Fibroblast of pulmonary artery (primary cell): ENCODE data around the gene ATG4D.
A peak's percentile ranks its signal among the peaks of the same experiment; 100 is the strongest.
"Not testable (repeated sequence)": the region's sequence is repeated elsewhere in the genome, so short reads cannot be mapped to it uniquely, and the experiment has no call there.

Experiments
- DNase-seq: peaks from one replicate; pipeline ENCODE4 v3.0.0-alpha.2; 2010; ENCODE audit warnings: low read depth
- H3K4me3 ChIP-seq: replicated peaks from 2 replicates; pipeline ENCODE4 v1.5.1; 2011; ENCODE audit warnings: low read depth, mild to moderate bottlenecking, control low read depth, low read length, moderate library complexity
- TF ChIP-seq, protein P1 (sequence below): IDR thresholded peaks from 2 replicates; pipeline ENCODE4 v1.5.1; 2011; ENCODE audit warnings: mild to moderate bottlenecking, control low read depth, low read length, inconsistent platforms; ENCODE audit errors: missing control alignments

The ATG4D gene

DNA sequence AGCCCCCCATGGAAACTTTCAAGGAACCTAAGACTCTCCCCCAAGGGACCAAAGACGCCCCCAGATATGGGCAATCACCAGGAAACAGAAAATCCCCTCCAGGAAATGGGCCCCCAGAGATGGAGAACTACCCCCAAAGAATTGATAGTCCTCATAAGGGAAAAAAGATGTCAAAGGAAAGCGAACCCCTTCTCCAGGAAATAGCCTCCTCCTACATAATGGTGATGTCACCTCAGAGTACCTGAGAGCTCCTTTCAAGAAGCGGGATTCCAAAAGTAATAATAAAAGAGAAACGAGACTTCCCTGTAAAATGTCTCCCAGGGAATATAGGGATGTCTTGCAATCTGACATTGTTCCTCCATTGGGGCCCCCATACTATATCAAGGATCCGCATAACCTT lies 24.0 kb downstream of the ATG4D start:
- no peak for DNase-seq
- TF ChIP-seq, protein P1, sequence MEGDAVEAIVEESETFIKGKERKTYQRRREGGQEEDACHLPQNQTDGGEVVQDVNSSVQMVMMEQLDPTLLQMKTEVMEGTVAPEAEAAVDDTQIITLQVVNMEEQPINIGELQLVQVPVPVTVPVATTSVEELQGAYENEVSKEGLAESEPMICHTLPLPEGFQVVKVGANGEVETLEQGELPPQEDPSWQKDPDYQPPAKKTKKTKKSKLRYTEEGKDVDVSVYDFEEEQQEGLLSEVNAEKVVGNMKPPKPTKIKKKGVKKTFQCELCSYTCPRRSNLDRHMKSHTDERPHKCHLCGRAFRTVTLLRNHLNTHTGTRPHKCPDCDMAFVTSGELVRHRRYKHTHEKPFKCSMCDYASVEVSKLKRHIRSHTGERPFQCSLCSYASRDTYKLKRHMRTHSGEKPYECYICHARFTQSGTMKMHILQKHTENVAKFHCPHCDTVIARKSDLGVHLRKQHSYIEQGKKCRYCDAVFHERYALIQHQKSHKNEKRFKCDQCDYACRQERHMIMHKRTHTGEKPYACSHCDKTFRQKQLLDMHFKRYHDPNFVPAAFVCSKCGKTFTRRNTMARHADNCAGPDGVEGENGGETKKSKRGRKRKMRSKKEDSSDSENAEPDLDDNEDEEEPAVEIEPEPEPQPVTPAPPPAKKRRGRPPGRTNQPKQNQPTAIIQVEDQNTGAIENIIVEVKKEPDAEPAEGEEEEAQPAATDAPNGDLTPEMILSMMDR: no peak
- H3K4me3 ChIP-seq: peak overlapping the region; percentile 76

DNA sequence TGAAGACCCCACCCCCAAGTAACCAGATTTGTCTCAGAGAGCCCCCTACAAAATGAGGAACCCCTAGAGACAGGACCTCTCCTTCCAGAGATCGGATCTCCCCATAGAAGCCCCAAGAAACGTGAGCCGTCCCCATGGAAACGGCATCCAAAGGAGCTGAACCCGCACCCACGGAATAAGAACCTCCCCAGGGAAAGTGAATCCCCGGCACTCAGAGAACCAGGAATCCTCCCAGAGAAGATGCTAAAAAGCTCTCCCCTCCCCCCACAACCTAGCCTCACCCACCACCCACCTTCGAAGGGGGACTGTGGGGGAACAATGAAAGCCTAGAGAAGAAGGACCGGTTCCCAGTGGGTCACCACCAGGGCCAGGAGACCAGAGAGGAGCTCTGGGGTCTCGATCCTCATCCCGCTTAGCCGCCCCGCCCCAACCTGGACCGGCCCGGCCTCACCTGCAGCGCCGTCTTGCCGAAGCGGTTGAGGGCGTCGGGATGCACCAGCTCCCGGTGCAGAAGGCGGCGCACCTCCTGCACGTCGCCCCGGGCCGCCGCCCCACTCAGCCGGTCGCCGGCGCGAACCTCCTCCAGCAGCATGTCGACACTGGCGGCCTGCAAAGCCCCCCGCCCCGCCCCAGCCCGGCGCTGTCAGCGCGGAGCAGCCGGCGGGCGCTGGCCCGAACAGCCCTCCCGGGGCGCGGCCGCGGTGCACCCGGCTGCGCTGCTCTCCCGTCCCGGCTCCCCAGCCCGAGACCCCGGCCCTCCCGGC lies 24.5 kb downstream of the ATG4D start:
- TF ChIP-seq, protein P1: no peak
- peak overlapping the region; percentile 76 for H3K4me3 ChIP-seq
- no peak for DNase-seq

DNA sequence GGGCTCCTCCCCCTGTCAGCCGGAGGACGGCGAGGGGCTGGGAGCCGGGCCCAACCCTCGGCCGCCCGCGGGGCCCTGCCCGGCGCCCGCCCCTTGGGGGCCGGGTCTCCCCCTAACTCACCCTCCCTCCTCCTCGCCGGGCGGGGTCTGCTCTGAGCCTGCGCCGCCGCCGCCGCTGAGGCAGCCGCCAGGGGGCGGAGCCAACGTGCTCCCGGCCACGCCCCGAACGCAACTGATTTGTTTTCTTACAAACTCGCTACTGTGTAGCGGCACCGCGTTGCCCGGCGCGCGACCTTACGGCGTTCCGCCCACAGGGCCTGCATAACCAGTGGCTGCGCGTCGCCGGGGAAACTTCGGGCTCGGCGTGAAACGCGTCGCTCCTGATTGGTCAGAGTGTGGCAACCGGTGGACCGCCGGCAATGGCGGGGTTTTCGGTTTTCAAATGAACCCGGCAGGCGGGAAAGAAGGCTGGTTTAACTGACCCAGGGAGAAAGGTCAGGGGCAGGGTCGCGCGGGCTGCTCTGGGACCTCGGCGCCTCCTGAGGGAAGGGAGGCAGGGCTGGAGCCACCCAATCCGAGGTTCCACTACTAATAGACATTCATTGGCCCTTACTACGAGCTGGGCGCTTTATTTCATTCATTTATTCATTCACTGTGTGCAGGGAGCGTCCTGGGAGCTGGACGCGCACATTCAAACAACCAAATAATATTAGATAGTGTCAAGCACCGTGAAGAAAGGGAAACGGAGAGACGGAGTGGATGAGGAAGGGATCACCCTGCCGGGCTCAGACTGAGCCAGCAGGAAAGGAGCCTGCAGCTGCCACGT lies 25.3 kb downstream of the ATG4D start, which contains the start of gene CDKN2D:
Gene CDKN2D, minus strand, starts transcription at position 154 of the 826 bp plus-strand sequence. CDS start 326 bp downstream, outside the sequence.
- H3K4me3 ChIP-seq: peak within 1 kb of the TSS; percentile 76
- TF ChIP-seq, protein P1: no peak
- DNase-seq: peak; percentile 100

DNA sequence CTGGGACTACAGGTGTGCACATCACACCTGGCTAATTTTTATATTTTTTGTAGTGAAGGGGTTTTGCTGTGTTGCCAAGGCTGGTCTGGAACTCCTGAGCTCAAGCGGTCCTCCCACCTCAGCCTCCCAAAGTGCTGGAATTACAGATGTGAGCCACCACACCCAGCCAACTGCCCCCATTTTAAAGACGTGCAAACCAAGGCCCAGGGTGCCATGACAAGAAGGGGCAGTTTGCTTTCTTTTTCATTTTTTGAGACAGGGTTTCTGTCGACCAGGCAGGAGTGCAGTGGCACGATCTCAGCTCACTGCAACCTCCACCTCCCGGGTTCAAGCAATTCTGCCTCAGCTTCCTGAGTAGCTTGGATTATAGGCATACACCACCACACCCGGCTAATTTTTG lies 30.1 kb downstream of the ATG4D start:
- not testable (repeated sequence) for DNase-seq, H3K4me3 ChIP-seq

DNA sequence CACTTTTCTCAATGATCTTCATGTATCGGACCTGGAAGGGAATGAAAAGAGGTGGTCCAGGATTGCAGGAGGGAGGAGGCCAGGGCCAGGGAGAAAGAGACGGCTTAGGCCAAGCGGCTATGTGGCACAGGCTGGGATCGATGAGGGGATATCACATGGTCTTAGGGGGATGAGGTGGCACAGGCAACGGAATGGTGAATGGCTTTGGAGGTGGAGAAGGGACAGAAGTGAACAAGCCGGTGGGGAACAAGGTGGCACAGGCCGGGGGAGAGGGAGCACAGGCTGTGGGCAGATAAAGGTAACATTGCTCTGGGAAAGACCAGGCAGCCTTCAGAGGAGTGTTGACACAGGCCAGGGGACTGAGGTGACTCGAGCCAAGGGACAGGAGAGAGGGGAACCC lies 30.8 kb downstream of the ATG4D start:
- TF ChIP-seq, protein P1: no peak
- no peak overlapping the region for H3K4me3 ChIP-seq
- DNase-seq: no peak

DNA sequence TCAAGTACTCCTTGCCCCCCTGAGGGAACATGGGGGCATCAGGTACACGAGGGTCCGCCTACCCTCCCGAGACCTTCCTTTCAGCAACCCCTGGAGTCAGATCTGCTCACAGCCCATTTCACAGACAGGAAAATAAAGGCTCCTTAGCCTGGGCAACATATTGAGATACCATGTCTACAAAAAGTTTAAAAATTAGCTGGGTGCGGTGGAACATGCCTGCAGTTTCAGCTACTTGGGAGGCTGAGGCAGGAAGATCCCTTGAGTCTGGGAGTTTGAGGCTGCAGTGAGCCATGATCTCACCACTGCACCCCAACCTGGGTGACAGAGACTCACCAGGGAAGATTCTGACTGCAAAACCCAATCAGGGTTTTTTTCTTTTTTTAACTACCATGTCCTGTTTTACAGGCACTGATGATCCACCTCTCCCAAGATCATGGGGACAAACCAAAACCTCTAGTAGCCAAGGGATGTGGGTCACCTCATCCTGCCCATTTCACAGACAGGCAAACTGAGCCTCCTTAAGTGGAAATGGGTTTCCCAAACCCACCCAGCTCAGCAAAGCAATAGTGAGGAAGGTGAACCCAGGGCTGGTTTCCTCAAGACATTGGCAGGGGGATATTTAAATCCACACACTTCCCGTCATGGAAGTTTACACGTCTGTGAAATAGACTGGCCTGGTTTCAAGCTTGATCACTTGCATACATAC lies 31.5 kb downstream of the ATG4D start:
- no peak overlapping the region for H3K4me3 ChIP-seq
- DNase-seq: no peak
- TF ChIP-seq, protein P1: no peak

DNA sequence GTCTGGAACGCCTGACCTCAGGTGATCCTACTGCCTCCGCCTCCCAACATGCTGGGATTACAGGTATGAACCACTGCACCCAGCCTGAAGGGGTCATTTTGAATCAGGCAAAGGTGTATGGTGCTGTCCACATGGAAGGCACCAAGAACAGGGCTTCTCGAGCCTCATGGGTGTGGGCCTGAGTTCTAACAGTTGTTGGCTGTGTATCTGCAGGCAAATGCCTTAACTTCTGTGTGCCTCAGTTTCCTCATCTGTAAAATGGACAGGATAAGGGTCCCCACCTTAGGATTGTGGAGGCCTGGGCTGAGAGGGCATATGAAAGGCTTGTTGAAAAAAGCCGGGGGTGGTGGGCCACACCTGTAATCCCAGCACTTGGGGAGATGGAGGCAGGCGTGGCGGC lies 34.2 kb downstream of the ATG4D start:
- no peak overlapping the region for H3K4me3 ChIP-seq
- DNase-seq: no peak
- TF ChIP-seq, protein P1: no peak
